ENCODE results near the gene LAPTM4A.

Gene LAPTM4A

DNA sequence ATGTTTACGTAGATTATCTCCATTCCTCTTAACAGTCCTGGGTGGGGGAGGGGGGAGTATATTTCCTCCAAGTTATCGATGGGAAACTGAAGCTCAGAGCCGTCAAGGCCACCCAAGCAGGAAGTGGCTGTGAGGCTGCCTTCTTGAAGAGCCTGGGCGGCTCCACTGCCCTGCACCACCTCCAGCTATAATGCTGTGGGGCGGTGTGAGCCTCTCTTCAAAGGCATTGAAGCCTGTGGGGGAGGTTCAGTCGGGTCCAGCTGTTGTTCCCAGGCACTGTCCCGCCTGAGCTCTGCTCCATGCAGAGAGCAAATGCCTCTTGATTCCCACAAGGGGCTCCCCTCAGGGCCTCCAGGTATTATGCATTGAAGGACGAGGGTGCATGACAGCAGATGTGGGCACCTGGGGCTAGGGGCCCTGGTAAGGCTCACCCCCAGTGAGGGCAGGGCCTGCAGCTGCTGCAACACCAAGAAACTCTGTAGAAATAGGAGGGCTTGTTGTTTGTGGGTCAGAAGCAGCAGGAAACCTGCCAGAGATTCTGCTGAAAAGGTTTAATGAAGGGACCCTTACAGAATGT, 29.5 kb upstream of the LAPTM4A start:
- TF ChIP-seq SIN3A (IDR thresholded peaks at IDR 0.05; ENCODE audit: borderline replicate concordance, insufficient read depth, low read length) (no peak), TAF1 (IDR thresholded peaks at IDR 0.05; ENCODE audit: borderline replicate concordance, insufficient read depth, low read length) (no peak), REST (IDR thresholded peaks at IDR 0.05; ENCODE audit: insufficient read depth in 1 of 2, low read depth in 2 of 2, low read length in 2 of 2) (no peak), FOXP2 (optimal IDR thresholded peaks at IDR 0.05; ENCODE audit: borderline replicate concordance, extremely low read depth, extremely low read length, insufficient read depth) (peak; percentile 73), POLR2AphosphoS5 (IDR thresholded peaks at IDR 0.05; ENCODE audit: low read depth, low read length) (no peak)

- TF ChIP-seq REST (IDR thresholded peaks at IDR 0.05; ENCODE audit: insufficient read depth in 1 of 2, low read depth in 2 of 2, low read length in 2 of 2) (0 out of 4 replicates have a peak, but pooled peaks of 1 of the 2 experiments have one; percentile 3), FOXP2 (optimal IDR thresholded peaks at IDR 0.05; ENCODE audit: borderline replicate concordance, extremely low read depth, extremely low read length, insufficient read depth) (no peak), TAF1 (IDR thresholded peaks at IDR 0.05; ENCODE audit: borderline replicate concordance, insufficient read depth, low read length) (peak; percentile 45; the same call in 1 of the 2 replicates), POLR2AphosphoS5 (IDR thresholded peaks at IDR 0.05; ENCODE audit: low read depth, low read length) (no peak), SIN3A (IDR thresholded peaks at IDR 0.05; ENCODE audit: borderline replicate concordance, insufficient read depth, low read length) (no peak)
Observed at GRCh38 chr2:20080428-20080827, 29.0 kb upstream of the LAPTM4A start.

DNA sequence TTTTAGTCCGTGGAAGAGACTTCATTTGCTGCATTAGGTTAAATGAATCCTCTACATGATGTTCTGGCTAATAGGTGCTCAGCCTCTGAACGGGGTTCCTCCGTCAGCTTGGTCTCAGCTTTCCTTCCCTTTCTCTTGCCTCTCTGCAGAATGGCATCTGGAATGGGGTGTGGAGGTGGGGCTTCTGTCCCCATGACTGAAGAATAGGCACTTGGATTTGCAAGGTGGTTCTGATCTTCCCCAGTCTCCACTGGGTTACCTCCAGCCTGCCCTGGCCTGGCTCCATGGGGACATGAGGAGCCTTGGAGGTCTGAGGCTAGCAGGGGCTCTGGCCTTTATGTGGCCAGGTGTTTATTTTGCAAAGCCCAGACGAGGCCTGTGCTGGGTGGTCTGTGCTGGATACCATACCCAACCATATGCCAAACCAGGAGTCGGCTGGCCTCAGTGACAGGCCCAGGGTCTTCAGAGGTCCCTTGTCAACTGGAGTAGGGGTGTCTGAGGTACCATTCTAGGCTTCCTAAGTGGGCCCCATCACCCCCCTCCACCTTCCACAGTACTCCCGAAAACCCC, 28.2 kb upstream of the LAPTM4A start:
- TF ChIP-seq POLR2AphosphoS5 (IDR thresholded peaks at IDR 0.05; ENCODE audit: low read depth, low read length) = no peak
- TF ChIP-seq SIN3A (IDR thresholded peaks at IDR 0.05; ENCODE audit: borderline replicate concordance, insufficient read depth, low read length) = no peak
- TF ChIP-seq TAF1 (IDR thresholded peaks at IDR 0.05; ENCODE audit: borderline replicate concordance, insufficient read depth, low read length) = no peak
- no peak for TF ChIP-seq REST (IDR thresholded peaks at IDR 0.05; ENCODE audit: insufficient read depth in 1 of 2, low read depth in 2 of 2, low read length in 2 of 2)
- TF ChIP-seq FOXP2 (optimal IDR thresholded peaks at IDR 0.05; ENCODE audit: borderline replicate concordance, extremely low read depth, extremely low read length, insufficient read depth) = no peak

GRCh38 chr2:20077411-20077940, 26.0 kb upstream of the LAPTM4A start:
- no peak for TF ChIP-seq TAF1 (IDR thresholded peaks at IDR 0.05; ENCODE audit: borderline replicate concordance, insufficient read depth, low read length)
- TF ChIP-seq SIN3A (IDR thresholded peaks at IDR 0.05; ENCODE audit: borderline replicate concordance, insufficient read depth, low read length) = no peak
- TF ChIP-seq REST (IDR thresholded peaks at IDR 0.05; ENCODE audit: insufficient read depth in 1 of 2, low read depth in 2 of 2, low read length in 2 of 2) = no peak
- no peak for TF ChIP-seq POLR2AphosphoS5 (IDR thresholded peaks at IDR 0.05; ENCODE audit: low read depth, low read length)
- no peak for TF ChIP-seq FOXP2 (optimal IDR thresholded peaks at IDR 0.05; ENCODE audit: borderline replicate concordance, extremely low read depth, extremely low read length, insufficient read depth)
